Measurements from ENCODE around the gene CNTN4.
"Not testable (repeated sequence)": the region's sequence is repeated elsewhere in the genome, so short reads cannot be mapped to it uniquely, and the experiment has no call there.

Gene CNTN4

DNA sequence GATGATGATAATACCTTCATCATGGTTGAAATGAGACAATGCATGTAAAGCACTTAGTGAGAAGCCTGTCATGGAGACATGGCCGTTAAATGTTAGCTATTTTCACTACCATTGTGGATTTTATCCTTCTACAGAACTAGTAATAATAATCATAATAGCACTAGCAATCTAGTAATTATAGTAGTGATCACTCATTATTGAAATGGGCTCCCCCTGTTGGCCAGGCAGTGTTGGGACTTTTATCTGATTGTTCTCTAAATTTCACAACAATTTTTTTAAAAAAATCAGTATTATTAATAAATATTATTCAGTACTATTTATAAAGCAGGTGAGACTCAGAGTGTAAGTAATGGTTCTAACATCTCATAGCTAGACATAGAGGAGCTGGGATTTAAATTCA is 615.3 kb downstream of the CNTN4 start:
- DNase-seq, result no peak

DNA sequence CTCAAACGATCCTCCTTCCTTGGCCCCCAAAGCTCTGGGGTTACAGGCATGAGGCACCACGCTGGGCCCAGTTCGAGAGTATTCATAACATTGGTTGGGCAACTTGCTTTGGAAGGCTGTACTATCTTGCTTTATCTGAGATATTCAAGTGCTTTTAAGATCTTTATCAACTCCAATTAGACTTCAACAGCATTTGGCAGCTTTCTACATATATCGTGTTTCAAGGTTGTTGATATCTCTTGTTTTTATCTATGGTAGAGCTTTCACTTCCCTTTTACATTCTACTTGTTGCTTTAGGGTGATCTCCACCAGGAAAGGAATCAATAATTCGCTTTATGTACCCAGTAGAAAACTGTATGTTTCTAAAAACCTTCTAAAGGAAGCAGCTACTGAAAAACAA is 616.2 kb downstream of the CNTN4 start:
- peak; percentile 56 for DNase-seq

DNA sequence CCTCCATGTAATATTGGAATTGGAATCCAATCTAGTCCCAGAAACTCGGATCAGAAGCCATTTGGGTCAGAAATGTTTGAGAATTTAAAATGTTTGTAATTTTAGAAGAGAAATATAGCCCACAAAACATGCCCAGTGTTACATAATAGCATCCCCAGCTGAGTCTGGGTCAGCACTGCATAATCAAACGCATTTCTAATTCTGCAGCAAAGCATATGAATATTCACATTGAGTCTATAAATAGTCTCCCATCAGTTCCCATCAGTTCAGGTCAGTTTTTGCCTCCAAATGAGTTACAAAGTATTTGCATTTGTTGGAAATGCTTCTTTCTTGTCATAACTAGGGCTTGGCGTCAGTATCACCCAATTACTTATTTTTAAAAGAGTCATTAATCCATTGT is 628.4 kb downstream of the CNTN4 start:
- DNase-seq, result no peak

DNA sequence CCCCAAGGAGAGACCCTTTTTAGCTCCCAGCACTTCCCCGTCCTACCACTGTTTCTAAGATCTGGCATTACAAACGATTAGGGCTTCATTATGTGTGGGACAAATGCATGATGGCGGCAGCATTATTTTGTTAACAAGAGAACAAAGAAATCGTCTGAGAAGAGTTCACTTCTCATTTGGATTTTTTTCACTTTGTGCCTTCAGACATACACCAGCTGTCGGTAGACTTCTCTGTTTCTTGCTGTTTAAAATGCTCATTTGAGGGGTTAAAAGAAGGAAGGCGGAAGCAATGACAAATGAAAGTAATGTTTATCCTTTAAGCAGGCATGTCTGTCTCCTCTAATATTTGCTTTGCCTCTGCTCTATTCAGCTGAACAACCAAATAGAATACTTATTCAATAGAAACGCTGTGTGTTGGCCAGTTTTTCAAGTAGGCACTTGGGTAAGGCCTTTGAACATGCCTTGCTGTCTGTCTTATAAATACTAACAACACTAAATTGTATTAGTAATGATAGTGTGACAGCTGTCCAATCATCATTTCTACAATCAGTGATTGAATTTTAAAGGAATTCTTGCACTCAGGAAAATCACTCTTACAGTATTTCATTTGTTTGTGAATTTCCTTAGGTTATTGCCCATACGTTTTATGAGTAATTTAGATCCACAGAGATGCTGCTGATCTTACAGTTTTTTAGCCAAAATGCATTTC is 629.1 kb downstream of the CNTN4 start:
- peak; percentile 67 for DNase-seq

DNA sequence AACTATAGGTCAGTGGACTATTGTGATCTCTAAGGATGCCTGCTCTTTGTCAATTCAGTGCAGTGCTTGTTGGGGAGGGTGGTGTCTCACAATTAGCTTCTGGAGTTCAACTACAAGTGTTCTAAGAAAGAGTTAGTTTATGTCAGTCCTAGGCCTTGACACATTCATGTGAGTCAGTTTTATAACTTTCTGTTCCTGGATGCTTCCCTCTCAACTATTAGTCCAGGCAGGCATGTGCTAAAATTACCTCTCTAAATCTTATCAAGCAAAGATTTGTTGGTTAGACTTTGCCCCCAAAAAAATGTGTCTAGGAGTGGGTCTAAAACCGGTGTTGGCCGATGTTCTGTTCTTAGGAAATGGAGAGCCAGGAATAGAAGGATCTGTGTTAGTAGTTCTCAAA is 633.2 kb downstream of the CNTN4 start:
- no peak for DNase-seq

DNA sequence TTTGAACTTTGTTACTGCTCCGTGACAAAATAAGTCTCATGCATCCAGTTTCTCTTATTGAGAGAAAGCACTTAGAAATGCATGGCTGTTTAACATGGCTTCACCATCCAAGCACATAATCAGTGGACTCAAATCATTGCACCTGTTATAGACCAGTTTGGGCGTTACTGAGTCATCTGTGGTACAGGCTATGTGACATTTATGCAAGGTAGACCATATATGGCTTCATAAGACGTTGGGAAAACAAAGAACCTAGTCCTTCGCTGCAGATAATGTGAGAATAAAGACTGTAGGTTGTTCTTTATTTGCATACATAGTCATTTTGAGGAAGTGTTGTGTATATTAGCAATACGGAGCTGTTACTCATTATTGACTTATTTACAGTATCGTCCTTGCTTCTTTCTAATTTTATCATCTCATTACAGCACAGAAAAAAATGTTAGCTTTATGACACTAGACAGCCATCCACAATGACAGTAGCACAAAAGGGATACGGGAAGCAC is 636.8 kb downstream of the CNTN4 start:
- no peak for DNase-seq

DNA sequence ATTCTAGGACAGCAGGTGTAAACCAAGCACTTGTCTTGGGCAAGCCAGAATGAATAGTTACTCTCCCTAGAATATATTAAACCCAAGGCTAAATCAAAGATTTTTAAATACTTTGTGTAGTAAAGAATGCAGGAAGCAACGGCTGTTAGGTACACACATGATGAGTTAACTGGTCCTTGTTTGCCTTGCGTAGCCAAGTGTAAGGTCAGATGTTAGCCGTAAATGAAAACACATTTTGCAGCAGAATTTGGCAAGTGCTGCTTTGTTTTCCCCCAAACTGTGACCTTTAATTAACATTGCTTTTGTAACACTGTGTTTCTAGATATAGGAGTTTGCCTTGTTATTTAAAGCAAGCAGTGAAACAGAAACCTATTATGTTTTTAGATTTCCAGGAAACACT is 642.9 kb downstream of the CNTN4 start:
- DNase-seq, result no peak

DNA sequence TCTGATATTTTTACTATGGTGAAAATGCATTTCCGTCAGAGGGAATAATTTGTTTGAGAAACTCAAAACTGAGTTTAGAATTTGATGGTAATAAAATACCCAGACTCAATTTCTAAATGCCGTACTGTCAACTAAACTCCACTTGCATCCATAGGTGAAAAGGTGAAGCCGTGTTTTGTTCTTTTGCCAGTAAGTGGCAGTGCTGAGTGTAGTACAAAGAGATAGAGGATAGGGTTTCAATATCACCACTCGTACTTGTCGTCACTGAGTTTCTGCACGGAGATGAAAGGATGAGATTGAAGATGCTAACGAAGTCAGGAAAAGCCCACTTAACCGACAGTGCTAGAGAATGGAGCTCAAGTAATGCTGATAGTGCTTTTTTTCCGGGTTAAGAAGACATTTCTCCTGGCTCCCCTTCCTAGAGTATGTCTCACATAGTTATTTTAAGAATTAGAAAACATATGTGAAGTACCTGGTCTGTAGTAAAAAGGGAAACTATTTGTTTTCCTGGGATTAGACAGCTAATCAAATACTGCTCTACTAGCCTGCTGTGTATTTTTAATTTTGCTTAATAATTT is 666.4 kb downstream of the CNTN4 start:
- peak; percentile 46 for DNase-seq

DNA sequence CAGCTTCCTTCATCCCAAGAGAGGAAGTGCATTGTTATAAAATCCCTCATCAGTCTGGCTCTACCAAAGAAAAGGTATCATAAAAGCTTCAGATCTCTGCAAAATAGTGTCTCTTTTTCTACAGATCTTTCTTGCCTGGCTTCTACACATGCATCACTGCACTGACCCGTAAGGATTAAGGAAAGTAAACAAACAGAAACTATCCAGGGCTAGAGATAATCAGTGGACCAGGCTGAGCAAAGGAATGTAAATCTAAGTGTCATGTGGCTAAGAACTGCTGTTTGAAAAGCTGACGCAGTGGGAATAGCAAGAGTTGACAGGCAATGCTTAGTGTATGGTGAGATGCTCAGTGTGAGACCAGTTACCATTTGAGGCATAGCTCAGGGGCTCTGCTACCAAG is 671.8 kb downstream of the CNTN4 start:
- DNase-seq, result no peak

DNA sequence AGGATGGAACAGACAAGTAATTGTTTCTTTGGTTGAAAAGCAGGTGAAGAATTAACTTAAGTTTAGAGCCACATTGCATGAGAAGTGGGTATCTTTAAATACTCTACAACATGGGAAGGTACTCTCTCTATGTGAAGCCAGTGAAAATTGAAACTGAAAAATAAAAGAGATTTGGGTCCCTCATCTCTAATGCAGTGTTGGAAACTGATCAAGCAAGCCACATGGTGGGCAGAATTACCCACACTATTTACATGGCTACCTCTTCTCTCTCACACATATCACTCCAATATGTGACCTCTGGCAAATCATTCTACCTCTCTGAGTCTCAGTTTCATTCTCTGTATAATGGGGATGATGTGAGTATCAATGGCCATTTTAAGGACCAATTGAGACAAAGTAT is 672.5 kb downstream of the CNTN4 start:
- no peak for DNase-seq

DNA sequence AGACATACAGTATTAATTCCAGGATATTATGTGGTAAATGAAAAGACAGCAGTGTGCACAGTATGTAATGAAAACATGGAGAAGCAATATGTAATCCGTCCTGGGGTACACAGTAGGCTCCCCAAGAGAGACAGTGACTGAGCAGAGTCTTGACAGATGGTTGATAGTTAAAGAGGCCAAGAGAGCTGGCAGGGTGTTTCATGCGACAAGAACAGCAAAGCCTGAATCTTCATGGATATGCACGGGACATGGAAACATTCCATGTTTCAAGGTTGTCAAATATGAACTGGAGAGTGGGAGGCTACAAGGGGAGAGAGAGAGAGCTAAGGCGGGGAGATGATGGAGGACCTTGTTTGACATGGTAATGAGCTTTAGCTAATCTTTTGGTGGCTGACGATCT is 673.1 kb downstream of the CNTN4 start:
- DNase-seq, result no peak

DNA sequence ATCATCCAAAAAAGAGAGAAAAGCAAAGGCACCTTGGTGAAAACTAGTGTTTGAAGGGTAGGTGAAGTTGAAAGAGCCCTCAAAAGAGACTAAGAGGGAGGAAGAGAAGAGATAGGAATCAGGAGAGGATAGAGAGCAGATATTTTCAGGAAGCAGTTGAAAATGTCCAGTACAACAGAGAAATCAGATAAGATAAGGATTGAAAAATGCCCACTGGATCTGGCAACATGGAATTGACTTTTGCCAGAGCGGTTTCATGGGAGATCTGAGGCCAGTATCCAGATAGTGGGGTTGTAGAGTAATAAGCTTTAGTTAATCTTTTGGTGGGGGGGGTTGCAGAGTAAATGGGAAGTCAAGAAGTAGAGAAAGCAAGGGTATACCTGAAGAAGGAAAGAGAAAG is 674.1 kb downstream of the CNTN4 start:
- no peak for DNase-seq

DNA sequence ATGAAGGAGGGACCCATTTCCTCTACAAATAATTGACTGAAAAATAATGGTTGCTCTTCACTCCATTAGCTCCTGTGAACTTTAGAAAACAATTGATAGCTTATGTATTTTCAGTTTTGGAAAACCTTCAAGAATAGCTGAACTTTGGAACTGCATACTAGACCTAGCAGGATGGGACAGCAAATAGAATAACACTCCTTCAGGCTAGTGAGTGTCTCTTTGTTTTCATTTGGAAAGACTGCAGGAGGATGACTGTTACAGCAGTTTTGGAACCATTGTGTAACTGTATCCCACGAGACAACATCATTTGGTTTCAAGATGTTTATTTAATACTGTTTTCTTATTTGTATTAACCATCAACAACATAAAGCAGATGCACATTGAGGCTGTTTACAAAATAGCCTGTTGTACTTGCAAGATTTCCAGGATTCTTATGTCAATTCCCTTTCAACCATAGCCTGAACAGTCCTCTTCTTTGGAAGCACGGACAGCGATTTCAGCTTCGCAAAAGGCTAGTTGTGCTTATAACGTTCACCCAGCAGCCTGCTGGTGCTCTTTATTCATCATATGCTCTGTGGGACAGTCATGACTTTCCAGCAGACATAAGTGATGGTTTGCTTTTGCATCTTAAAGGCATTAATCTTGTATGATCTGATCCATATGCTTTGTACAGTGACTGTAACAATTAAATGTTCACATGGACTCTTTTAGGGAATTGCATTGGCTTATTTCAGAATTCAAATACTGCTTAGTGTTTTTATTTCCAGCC is 676.0 kb downstream of the CNTN4 start:
- DNase-seq, result no peak

DNA sequence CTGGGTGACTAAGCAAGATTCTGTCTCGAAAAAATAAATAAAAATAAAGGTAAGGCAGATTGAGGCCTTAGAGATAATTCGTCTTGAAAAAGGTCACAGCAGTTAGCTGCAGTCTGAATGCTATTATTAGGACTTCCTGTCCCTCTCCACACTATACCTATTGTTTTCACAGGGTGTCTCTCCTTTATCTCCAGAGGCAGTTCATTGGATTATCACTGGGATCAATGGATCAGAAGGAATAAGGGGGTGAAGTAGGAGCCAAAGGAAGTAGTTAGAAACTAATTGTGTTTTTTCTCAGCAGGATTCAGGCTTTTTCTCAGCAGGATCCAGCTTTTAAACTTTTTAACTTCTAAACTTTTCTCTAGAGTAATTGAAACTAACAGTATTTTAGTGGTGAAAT is 684.6 kb downstream of the CNTN4 start:
- no peak for DNase-seq

DNA sequence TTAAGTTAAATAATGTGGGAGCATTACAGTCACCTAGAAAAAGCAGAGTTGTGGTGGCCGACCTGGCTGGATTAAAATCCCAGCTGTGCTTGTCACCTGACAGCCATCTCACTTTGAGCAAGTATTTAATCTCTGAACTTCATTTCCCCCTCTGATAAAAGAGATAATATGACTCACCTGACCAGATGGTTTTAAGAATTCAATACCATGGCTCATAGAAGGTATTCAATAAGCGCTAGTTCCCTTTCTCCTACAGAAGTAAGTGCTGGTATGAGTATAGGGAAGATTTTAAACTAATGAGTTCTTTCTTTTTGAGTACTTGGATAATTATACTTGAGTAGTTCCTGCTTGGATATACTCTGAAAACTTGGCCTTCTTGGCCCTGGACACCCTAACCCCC is 686.0 kb downstream of the CNTN4 start:
- DNase-seq, result no peak

DNA sequence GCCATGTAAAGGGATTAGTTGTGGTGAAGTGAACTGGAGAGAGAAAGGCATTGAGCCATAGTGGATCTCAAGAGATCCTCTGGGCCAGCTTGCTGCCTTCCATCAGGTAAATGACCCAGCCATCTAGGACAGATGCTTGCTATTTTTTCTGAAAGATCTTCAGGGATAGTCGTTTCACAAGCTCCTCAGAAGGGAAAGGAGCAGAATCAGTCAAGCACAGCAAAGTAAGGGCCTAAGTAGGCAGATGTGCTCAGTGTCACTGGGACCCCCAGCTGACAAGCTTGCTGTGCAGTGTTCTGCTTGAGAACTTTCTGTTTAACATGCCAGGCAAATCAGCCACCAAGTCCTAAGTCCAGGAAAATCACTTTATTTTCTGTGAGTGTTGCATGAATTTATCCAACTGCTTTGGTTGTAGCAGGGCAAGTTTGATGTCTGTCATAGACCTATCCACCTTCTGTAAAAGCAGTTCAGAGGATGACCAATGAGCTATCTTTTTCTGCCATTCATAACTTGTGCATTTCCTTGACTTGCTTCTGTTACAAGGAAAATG is 691.7 kb downstream of the CNTN4 start:
- no peak for DNase-seq

DNA sequence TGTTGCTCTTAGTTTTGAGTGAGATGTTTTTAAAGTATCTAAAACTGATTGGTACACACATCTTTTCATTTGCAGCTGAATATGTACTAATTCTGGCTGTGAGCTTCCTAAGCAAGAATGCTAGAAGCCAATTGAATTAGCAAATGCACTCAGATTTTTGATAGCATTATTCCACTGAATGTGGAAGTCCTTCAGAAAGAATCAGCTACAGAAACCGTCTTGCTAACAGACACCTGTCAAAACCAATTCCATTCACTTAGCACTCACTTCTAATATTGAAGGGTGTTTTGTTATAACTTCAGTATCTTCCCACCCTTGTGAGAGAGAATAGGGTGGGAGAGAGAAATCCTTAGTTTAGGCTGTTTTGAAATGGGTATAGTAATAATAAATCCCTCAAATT is 693.8 kb downstream of the CNTN4 start:
- DNase-seq, result no peak

DNA sequence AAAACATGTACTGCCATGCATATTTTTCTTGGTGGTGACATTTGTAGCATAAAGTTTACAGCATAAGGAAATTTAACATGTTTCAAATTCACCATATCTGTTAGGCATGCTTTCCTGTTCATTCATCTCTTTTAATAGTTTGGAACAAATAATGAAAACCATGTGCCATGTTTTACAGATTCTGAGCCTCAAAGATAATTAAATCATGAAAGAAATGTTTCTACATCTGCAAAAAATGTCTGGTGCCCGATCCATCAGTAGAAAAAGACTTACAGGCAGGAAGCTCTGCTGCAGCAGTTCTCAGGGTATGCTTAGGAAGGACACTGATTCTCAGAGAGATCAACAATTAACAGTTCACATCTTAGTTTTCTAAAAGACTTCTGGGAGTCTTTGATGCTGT is 695.3 kb downstream of the CNTN4 start:
- no peak for DNase-seq

DNA sequence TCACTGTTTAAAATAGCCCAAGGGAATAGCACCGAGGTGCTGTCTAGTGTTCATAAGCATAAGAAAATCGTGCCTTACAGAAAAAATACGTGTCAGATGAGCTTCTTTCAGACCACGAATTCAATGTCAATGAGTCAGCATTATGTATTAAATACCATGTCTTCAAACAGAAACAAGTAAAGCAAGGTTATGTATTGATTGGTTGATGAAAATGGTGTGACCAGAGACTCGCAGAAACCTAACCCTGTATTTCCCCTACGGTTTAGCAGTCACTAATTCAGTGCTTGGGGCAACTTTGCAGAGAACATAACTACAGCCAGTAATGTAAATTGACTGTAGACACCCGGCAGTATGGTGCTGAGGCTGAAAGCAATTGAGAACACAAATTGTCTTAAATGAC is 703.8 kb downstream of the CNTN4 start:
- no peak for DNase-seq

DNA sequence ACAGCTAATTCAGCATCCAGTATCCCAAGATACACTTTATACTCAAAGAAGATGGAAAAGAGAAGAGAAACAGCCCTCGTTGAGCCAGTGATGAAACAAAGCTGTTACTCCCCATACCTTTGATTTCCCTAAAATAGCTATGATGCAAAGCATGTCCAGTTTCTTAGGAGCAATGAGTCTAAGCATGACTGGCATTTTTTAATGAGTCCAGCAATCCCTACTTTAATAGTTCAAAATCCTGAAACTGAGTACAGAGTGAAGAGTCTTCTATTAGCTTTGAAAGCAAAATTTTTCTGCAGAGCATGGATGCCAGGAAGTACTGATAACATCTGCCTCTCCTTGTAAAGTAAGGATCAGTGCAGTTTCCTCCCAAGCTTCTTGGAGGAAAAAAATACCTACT is 708.8 kb downstream of the CNTN4 start:
- no peak for DNase-seq

DNA sequence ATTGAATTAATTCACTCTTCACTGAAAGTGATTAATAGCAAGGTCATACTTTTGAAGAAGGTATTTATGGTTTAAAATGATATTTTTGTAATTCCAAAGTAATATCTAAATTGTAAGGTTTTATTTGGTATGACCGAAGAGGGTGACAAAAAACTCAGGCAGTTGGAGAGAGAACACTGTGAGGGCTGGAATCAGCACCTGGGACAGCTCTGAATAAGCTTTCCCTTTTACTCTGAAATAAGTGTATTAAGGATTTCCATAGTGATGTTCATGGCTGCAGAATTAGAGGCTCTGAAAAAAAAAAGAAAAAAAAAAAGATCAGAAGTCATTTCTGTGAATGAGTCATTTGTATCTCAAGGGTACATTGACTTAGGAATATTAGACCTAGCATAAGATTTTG is 712.1 kb downstream of the CNTN4 start:
- no peak for DNase-seq

DNA sequence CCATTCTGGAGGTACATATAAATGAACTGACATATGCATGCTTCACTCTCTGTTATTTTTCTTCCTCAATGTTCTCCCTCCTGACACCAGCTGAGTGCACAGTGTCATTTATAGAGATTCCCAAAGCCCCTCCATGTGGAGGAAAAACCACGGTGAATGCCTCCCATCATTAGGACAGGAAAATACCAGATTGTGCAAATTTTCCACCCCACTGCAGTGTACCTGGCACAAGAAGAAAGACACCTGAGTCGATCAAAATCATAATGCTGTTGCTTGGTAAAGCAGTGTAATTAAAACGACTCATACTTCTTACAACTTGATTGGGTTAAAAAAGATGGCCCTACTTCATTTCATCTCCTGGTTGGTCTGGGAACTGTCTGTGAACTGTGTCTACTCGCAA is 720.9 kb downstream of the CNTN4 start:
- DNase-seq, result no peak

DNA sequence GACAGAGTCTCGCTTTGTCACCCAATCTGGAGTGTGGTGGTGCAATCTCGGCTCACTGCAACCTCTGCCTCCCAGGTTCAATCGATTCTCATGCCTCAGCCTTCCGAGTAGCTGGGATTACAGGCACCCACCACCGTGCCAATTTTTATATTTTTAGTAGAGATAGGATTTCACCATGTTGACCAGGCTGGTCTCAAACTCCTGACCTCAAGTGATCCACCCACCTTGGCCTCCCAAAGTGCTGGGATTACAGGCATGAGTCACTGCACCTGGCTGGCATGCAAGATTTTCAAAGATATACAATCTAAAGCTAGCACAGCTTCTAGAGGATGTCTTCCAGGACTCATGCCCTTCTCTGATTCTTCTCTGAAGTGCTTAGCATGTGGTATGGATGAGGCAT is 722.3 kb downstream of the CNTN4 start:
- not testable (repeated sequence) for DNase-seq

DNA sequence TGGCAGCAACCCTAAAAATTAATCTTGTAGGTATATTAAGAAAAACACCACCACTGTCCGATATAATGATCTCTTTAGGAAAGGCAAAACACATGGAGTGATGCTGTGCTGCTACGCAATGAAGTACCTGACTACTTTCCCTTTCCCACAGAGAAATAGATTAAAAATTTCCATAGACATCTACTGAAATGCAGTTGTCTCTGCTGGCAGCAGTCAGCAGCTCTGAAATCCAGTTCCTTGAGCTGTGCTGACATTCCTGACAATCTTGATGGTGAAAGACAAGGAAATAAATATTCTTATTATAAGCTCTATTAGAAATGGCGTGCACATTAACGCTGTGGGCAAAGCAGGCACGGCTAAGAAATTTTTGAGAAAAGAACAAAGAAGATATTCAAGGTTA is 723.9 kb downstream of the CNTN4 start:
- DNase-seq, result no peak
